Measurements from ENCODE around the gene MNT. TPM values are rescaled to one million over a fixed set of nuclear protein-coding genes. Genes with fewer than 3 reads are reported as not detected.

The MNT gene
- total RNA-seq, 1 experiment from 2014 or later: 38.9 TPM

- no peak within 1 kb of the TSS for H4K5ac ChIP-seq (ENCODE audit: insufficient read length, low read depth, low read length)
- peak within 1 kb of the TSS; percentile 18; the same call in 1 of the 2 replicates for H3K14ac ChIP-seq (ENCODE audit: insufficient read depth, low read length)
- H2BK12ac ChIP-seq (ENCODE audit: insufficient read length, low read depth, low read length): no peak within 1 kb of the TSS
- no peak within 1 kb of the TSS for H2AFZ ChIP-seq (ENCODE audit: low read length)
- H3K4me1 ChIP-seq (ENCODE audit: insufficient read depth, low read length): peaks cover 3% of the 10 kb centered on the region; the same call in 1 of the 2 replicates
- no peak within 1 kb of the TSS for H2BK15ac ChIP-seq (ENCODE audit: low read depth, low read length)
- no peak within 1 kb of the TSS for H3K27ac ChIP-seq (ENCODE audit: insufficient read length, low read depth, low read length)
- no peaks in the 10 kb centered on the region for H3K27me3 Mint-ChIP-seq (ENCODE audit: low read depth)
- DNase-seq: peak; percentile 96
- H2AK5ac ChIP-seq (ENCODE audit: insufficient read length, low read length): no peak within 1 kb of the TSS
- H3K79me2 ChIP-seq (ENCODE audit: insufficient read depth, low read length): peaks cover 6% of the 10 kb centered on the region; the same call in 1 of the 2 replicates
- H3K9ac ChIP-seq (ENCODE audit: extremely low read depth, insufficient read length, low read length): peak within 1 kb of the TSS; percentile 80
- H3T11ph ChIP-seq (ENCODE audit: low read length): no peak within 1 kb of the TSS
- no CpG with 5 or more reads among the region's 48 CpGs for WGBS (ENCODE audit: extremely low coverage, insufficient read length, low lambda C conversion rate)
- no peak within 1 kb of the TSS for H2BK5ac ChIP-seq (ENCODE audit: insufficient read length, low read length)
- H4K8ac ChIP-seq (replicated peaks; ENCODE audit: insufficient read length, low read depth, low read length): no peak within 1 kb of the TSS
- no peak within 1 kb of the TSS for H4K91ac ChIP-seq (ENCODE audit: insufficient read length, low read depth, low read length)
- peaks cover 12% of the 10 kb centered on the region for H3K23me2 ChIP-seq (ENCODE audit: insufficient read length, low read depth, low read length, poor library complexity, severe bottlenecking)
- peak within 1 kb of the TSS; percentile 79 for H3K4me2 ChIP-seq (ENCODE audit: insufficient read depth, insufficient read length, low read length)
- H3K9me3 Mint-ChIP-seq: no peaks in the 10 kb centered on the region
- H3K9me3 ChIP-seq (ENCODE audit: control insufficient read depth, low read depth, low read length): no peaks in the 10 kb centered on the region
- H3K4ac ChIP-seq (ENCODE audit: low read depth, low read length): no peak within 1 kb of the TSS
- H3K27me3 ChIP-seq (ENCODE audit: insufficient read depth, low read length): no peaks in the 10 kb centered on the region
- H2BK20ac ChIP-seq (ENCODE audit: low read depth, low read length, poor library complexity, severe bottlenecking): no peak within 1 kb of the TSS
- H3K27ac Mint-ChIP-seq: peak within 1 kb of the TSS; percentile 95 to 99 (median 96); a peak in 6 of 7 replicates
- no peak within 1 kb of the TSS for H3K23ac ChIP-seq (ENCODE audit: insufficient read length, low read depth, low read length)
- peaks cover 2 to 11% of the 10 kb centered on the region in 2 experiments; a peak in 3 of 4 replicates for H3K4me1 Mint-ChIP-seq
- H3K56ac ChIP-seq (ENCODE audit: insufficient read length, low read depth, low read length): no peak within 1 kb of the TSS
- peaks cover 0 to 17% (median under 1%) of the 10 kb centered on the region in 3 experiments; a peak in 3 of 7 replicates for H3K36me3 Mint-ChIP-seq (ENCODE audit: insufficient read depth in 1 of 3, low read depth in 3 of 3)
- H2BK120ac ChIP-seq (ENCODE audit: low read depth, low read length, poor library complexity, severe bottlenecking): no peak within 1 kb of the TSS
- H3K4me3 Mint-ChIP-seq: no peak within 1 kb of the TSS; a peak in 1 of 5 replicates
- no peak within 1 kb of the TSS for H3K18ac ChIP-seq (ENCODE audit: insufficient read length, low read depth, low read length)
- H3K79me1 ChIP-seq (ENCODE audit: insufficient read depth, low read depth, low read length, poor library complexity, severe bottlenecking): no peaks in the 10 kb centered on the region
- peaks cover 2% of the 10 kb centered on the region for H4K20me1 ChIP-seq (ENCODE audit: control insufficient read depth, insufficient read depth, insufficient read length)
- TF ChIP-seq, protein P1, sequence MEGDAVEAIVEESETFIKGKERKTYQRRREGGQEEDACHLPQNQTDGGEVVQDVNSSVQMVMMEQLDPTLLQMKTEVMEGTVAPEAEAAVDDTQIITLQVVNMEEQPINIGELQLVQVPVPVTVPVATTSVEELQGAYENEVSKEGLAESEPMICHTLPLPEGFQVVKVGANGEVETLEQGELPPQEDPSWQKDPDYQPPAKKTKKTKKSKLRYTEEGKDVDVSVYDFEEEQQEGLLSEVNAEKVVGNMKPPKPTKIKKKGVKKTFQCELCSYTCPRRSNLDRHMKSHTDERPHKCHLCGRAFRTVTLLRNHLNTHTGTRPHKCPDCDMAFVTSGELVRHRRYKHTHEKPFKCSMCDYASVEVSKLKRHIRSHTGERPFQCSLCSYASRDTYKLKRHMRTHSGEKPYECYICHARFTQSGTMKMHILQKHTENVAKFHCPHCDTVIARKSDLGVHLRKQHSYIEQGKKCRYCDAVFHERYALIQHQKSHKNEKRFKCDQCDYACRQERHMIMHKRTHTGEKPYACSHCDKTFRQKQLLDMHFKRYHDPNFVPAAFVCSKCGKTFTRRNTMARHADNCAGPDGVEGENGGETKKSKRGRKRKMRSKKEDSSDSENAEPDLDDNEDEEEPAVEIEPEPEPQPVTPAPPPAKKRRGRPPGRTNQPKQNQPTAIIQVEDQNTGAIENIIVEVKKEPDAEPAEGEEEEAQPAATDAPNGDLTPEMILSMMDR (conservative IDR thresholded peaks at IDR 0.05): peak; percentile 25; the same call in 1 of the 3 replicates
These were observed 64.5 kb downstream of the MNT start, which contains the start of gene TSR1 for GRCh38 chr17:2336215-2336851. TSS of gene TSR1 (minus strand) at chr17:2336457. CDS start at chr17:2336427, 30 bp downstream.

Measured in H9 (cell line).